Endothelial cell (in vitro differentiated cells): ENCODE results near the gene TRPM4. TPM values are rescaled to one million over a fixed set of nuclear protein-coding genes. Genes with fewer than 3 reads are reported as not detected.
A peak's percentile ranks its signal among the peaks of the same experiment; 100 is the strongest.
"Not testable (repeated sequence)": the region's sequence is repeated elsewhere in the genome, so short reads cannot be mapped to it uniquely, and the experiment has no call there.

Experiments used
- DNase-seq: peaks from one replicate; pipeline ENCODE4 v3.0.0; 2021; ENCODE audit warnings: low spot score
- H3K27ac Mint-ChIP-seq: one replicate; pipeline ENCODE4 v1.8.0; 2021; ENCODE audit warnings: mixed read lengths, inconsistent platforms; ENCODE audit not compliant: unreplicated experiment
- H3K27me3 Mint-ChIP-seq: one replicate; pipeline ENCODE4 v1.8.0; 2021; ENCODE audit warnings: mild to moderate bottlenecking, moderate library complexity, mixed read lengths, inconsistent platforms; ENCODE audit not compliant: unreplicated experiment
- H3K36me3 Mint-ChIP-seq: one replicate; pipeline ENCODE4 v1.8.0; 2021; ENCODE audit warnings: mild to moderate bottlenecking, low read depth, mixed read lengths, inconsistent platforms; ENCODE audit not compliant: unreplicated experiment
- H3K4me1 Mint-ChIP-seq: one replicate; pipeline ENCODE4 v1.8.0; 2021; ENCODE audit warnings: mild to moderate bottlenecking, mixed read lengths, inconsistent platforms; ENCODE audit not compliant: unreplicated experiment
- H3K4me3 Mint-ChIP-seq: one replicate; pipeline ENCODE4 v1.8.0; 2021; ENCODE audit warnings: mild to moderate bottlenecking, mixed read lengths, inconsistent platforms; ENCODE audit not compliant: unreplicated experiment
- H3K9me3 Mint-ChIP-seq: one replicate; pipeline ENCODE4 v1.8.0; 2021; ENCODE audit warnings: mixed read lengths, inconsistent platforms; ENCODE audit not compliant: unreplicated experiment
- CTCF ChIP-seq: fragments of 200-600 bp; sonication (generic); IDR thresholded peaks from one replicate; pipeline ENCODE4 v1.5.0; 2021; ENCODE audit warnings: antibody characterized with exemption; ENCODE audit not compliant: unreplicated experiment
- total RNA-seq: library from RNA; stranded (reverse); fragmentation: NEBNext Ultra II Directional; extraction: Animal tissue kit (Norgen Biotek cat#: 25700); gene quantifications from one replicate; pipeline ENCODE4 v1.2.1, GENCODE V29; 2021; ENCODE audit not compliant: unreplicated experiment

Gene TRPM4
- total RNA-seq, 1 donor from 2014 or later = 75.3 TPM

GRCh38 chr19:49200238-49200862, 42.8 kb downstream of the TRPM4 start:
- no peaks in the 10 kb centered on the region for H3K9me3 Mint-ChIP-seq
- H3K36me3 Mint-ChIP-seq = peaks cover 49% of the 10 kb centered on the region
- no peak for DNase-seq
- peak overlapping the region; percentile 82 for H3K4me3 Mint-ChIP-seq
- TF ChIP-seq CTCF = no peak
- peaks cover 2% of the 10 kb centered on the region for H3K27me3 Mint-ChIP-seq
- no peak overlapping the region for H3K27ac Mint-ChIP-seq
- peaks cover 16% of the 10 kb centered on the region for H3K4me1 Mint-ChIP-seq

GRCh38 chr19:49201042-49201441, 43.5 kb downstream of the TRPM4 start:
- Mint-ChIP-seq H3K36me3 (peaks cover 48% of the 10 kb centered on the region), H3K27me3 (peaks cover 2% of the 10 kb centered on the region), H3K9me3 (no peaks in the 10 kb centered on the region), H3K4me1 (peaks cover 16% of the 10 kb centered on the region), H3K4me3 (peak overlapping the region; percentile 82), H3K27ac (peak overlapping the region; percentile 32)
- no peak for DNase-seq
- no peak for TF ChIP-seq CTCF

DNA sequence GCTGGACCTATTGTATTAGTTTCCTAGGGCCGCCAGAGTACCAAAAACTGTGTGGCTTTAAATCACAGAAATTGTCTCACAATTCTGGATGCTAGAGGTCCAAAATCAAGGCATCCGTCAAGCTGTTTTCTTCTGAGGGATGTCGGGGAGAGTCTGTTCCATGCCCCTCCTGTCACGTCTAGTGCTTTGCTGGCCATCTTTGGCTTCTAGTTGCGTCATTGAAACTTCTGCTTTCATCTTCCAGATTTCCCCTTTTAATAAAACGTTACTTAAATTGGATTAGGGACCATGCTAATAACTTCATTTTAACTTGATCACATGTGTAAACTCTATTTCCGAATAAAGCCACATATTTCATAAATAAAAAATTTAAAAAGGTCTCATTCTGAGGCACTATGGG, 47.5 kb downstream of the TRPM4 start:
- DNase-seq = no peak
- Mint-ChIP-seq H3K27ac (no peak overlapping the region), H3K27me3 (peaks cover 2% of the 10 kb centered on the region), H3K9me3 (no peaks in the 10 kb centered on the region), H3K4me3 (no peak overlapping the region), H3K36me3 (peaks cover 47% of the 10 kb centered on the region), H3K4me1 (peaks cover 7% of the 10 kb centered on the region)
- no peak for TF ChIP-seq CTCF

DNA sequence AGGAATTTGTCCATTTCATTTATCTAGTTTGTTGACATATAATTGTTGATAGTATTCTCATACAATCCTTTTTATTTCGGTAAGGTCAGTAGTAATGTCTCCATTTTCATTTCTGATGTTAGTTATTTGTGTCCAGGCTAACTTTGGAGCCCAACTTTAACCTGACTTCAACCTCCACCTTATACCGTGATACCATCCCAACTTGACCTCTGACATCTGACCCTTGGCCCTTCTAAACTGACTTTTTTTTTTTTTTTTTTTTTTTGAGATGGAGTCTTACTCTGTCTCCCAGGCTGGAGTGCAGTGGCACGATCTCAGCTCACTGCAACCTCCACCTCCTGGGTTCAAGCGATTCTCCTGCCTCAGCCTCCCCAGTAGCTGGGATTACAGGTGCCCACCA, 51.9 kb downstream of the TRPM4 start:
- H3K4me1 Mint-ChIP-seq, H3K4me3 Mint-ChIP-seq, H3K9me3 Mint-ChIP-seq, H3K27me3 Mint-ChIP-seq, H3K27ac Mint-ChIP-seq, DNase-seq: not testable (repeated sequence)
- peaks cover 35% of the 10 kb centered on the region for H3K36me3 Mint-ChIP-seq

DNA sequence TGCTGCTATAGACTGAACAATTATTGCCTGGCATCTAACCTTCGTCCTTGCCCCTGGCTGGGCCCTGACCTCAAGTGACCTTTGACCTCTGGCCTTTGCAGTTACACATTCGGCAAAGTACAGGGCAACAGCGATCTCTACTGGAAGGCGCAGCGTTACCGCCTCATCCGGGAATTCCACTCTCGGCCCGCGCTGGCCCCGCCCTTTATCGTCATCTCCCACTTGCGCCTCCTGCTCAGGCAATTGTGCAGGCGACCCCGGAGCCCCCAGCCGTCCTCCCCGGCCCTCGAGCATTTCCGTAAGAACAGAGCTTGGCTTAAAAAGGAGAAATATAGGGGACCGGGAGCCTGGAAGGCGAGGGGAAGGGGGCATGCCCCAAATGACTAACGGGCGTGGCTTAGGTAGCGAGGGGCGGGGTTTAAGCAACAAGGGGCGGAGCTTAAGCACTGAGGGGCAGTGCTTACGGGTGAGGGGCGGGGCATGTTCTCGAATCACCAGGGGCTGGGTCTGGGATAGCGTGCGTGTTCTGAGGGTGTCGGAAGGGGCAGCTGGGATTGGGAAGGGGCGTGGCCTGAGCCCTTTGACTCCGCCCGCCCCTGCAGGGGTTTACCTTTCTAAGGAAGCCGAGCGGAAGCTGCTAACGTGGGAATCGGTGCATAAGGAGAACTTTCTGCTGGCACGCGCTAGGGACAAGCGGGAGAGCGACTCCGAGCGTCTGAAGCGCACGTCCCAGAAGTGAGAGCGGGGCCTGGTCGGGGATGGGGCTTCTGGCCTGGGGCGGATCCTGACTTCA, 52.7 kb downstream of the TRPM4 start:
- Mint-ChIP-seq H3K9me3 (no peaks in the 10 kb centered on the region), H3K27ac (peak overlapping the region; percentile 30), H3K4me3 (peak overlapping the region; percentile 42), H3K4me1 (peaks cover 3% of the 10 kb centered on the region), H3K27me3 (peaks cover 5% of the 10 kb centered on the region), H3K36me3 (peaks cover 34% of the 10 kb centered on the region)
- DNase-seq = peak; percentile 35
- no peak for TF ChIP-seq CTCF
